Mesenchymal stem cell (in vitro differentiated cells and primary cell): ENCODE results near the gene CPT1C.

Experiments used
- DNase-seq: peaks from one replicate; pipeline ENCODE4 v3.0.0-alpha.2; 2013
- H2AFZ ChIP-seq: one replicate; pipeline ENCODE4 v1.6.1; 2013; ENCODE audit warnings: low read depth, mild to moderate bottlenecking, control low read depth, inconsistent platforms, low read length, moderate library complexity
- H2AK5ac ChIP-seq: 2 replicates; pipeline ENCODE4 v1.6.1; 2013; ENCODE audit warnings: low read length, moderate library complexity, mild to moderate bottlenecking, inconsistent platforms; ENCODE audit not compliant: severe bottlenecking
- H2BK120ac ChIP-seq: one replicate; pipeline ENCODE4 v1.6.1; 2013; ENCODE audit warnings: low read depth, mild to moderate bottlenecking, inconsistent platforms, low read length, moderate library complexity
- H2BK12ac ChIP-seq, 2 experiments: one replicate each; pipeline ENCODE4 v1.6.1; 2013; ENCODE audit warnings: inconsistent platforms in 2 of 2, low read length in 2 of 2, mild to moderate bottlenecking in 2 of 2, moderate library complexity in 2 of 2, control low read depth in 1 of 2
- H2BK15ac ChIP-seq: one replicate; pipeline ENCODE4 v1.6.1; 2013; ENCODE audit warnings: mild to moderate bottlenecking, low read depth, inconsistent platforms; ENCODE audit not compliant: poor library complexity, severe bottlenecking
- H2BK5ac ChIP-seq: 2 replicates; pipeline ENCODE4 v1.6.1; 2013; ENCODE audit warnings: low read depth, mild to moderate bottlenecking, low read length, control low read depth, inconsistent platforms; ENCODE audit not compliant: poor library complexity, severe bottlenecking
- H3K14ac ChIP-seq, 2 experiments: one replicate each; pipeline ENCODE4 v1.6.1; 2013; ENCODE audit warnings: inconsistent platforms in 2 of 2, low read length in 2 of 2, control low read depth in 1 of 2, mild to moderate bottlenecking in 1 of 2, moderate library complexity in 1 of 2
- H3K18ac ChIP-seq, 2 experiments: one replicate each; pipeline ENCODE4 v1.6.1; 2013; ENCODE audit warnings: inconsistent platforms in 2 of 2, low read length in 2 of 2, control low read depth in 1 of 2, low read depth in 1 of 2, mild to moderate bottlenecking in 1 of 2
- H3K23ac ChIP-seq, 2 experiments: one replicate each; pipeline ENCODE4 v1.6.1; 2013; ENCODE audit warnings: inconsistent platforms in 2 of 2, low read length in 2 of 2, mild to moderate bottlenecking in 2 of 2, moderate library complexity in 2 of 2, control low read depth in 1 of 2
- H3K27ac ChIP-seq: 2 replicates; pipeline ENCODE4 v1.5.1; 2013; ENCODE audit warnings: mild to moderate bottlenecking, moderate library complexity, low read length, control low read depth, inconsistent platforms; ENCODE audit not compliant: poor library complexity, severe bottlenecking
- H3K27me3 ChIP-seq, 2 experiments: 2 replicates each; pipeline versions ENCODE4 v1.6.1 to v1.7.0; 2013; ENCODE audit warnings: low read length in 2 of 2, mild to moderate bottlenecking in 2 of 2, moderate library complexity in 2 of 2, control low read depth in 1 of 2, inconsistent platforms in 1 of 2; ENCODE audit not compliant: control insufficient read depth in 1 of 2, insufficient read depth in 1 of 2
- H3K36me3 ChIP-seq, 2 experiments: 2 replicates each; pipeline versions ENCODE4 v1.6.1 to v1.7.0; 2013; ENCODE audit warnings: low read length in 2 of 2, control low read depth in 1 of 2, inconsistent platforms in 1 of 2, low read depth in 1 of 2, mild to moderate bottlenecking in 1 of 2; ENCODE audit not compliant: insufficient read depth in 2 of 2, control insufficient read depth in 1 of 2
- H3K4ac ChIP-seq, 2 experiments: one replicate each; pipeline ENCODE4 v1.6.1; 2013; ENCODE audit warnings: inconsistent platforms in 2 of 2, low read length in 2 of 2, mild to moderate bottlenecking in 2 of 2, moderate library complexity in 2 of 2, control low read depth in 1 of 2, low read depth in 1 of 2
- H3K4me1 ChIP-seq: 2 replicates; pipeline ENCODE4 v1.6.1; 2013; ENCODE audit warnings: low read depth, low read length, control low read depth; ENCODE audit not compliant: control insufficient read depth, insufficient read depth
- H3K4me2 ChIP-seq: 2 replicates; pipeline ENCODE4 v1.6.1; 2013; ENCODE audit warnings: low read length, mild to moderate bottlenecking, inconsistent platforms; ENCODE audit not compliant: poor library complexity, severe bottlenecking
- H3K4me3 ChIP-seq, 2 experiments: 2 replicates each; pipeline versions ENCODE4 v1.5.1 to v1.7.0; 2013; ENCODE audit warnings: low read length in 2 of 2, mild to moderate bottlenecking in 2 of 2, control low read depth in 1 of 2, low read depth in 1 of 2; ENCODE audit not compliant: insufficient read depth in 1 of 2
- H3K79me1 ChIP-seq: replicated peaks from 2 replicates; pipeline ENCODE4 v1.6.1; 2013; ENCODE audit warnings: mild to moderate bottlenecking, control low read depth, low read length, inconsistent platforms; ENCODE audit not compliant: poor library complexity, severe bottlenecking
- H3K9ac ChIP-seq: 2 replicates; pipeline ENCODE4 v1.7.0; 2013; ENCODE audit warnings: mild to moderate bottlenecking, low read length, moderate library complexity
- H3K9me3 ChIP-seq: 2 replicates; pipeline ENCODE4 v1.7.0; 2013; ENCODE audit warnings: mild to moderate bottlenecking, low read length; ENCODE audit not compliant: control insufficient read depth
- H4K8ac ChIP-seq: one replicate; pipeline ENCODE4 v1.6.1; 2013; ENCODE audit warnings: inconsistent platforms, mild to moderate bottlenecking, low read length, moderate library complexity
- H4K91ac ChIP-seq: one replicate; pipeline ENCODE4 v1.6.1; 2013; ENCODE audit warnings: mild to moderate bottlenecking, low read length, inconsistent platforms
- WGBS: methylation state at CpG from one replicate; pipeline ENCODE4 v1.1.7; 2013; ENCODE audit warnings: mixed read lengths; 5-methylcytosine and 5-hydroxymethylcytosine counted together

Gene CPT1C

DNA sequence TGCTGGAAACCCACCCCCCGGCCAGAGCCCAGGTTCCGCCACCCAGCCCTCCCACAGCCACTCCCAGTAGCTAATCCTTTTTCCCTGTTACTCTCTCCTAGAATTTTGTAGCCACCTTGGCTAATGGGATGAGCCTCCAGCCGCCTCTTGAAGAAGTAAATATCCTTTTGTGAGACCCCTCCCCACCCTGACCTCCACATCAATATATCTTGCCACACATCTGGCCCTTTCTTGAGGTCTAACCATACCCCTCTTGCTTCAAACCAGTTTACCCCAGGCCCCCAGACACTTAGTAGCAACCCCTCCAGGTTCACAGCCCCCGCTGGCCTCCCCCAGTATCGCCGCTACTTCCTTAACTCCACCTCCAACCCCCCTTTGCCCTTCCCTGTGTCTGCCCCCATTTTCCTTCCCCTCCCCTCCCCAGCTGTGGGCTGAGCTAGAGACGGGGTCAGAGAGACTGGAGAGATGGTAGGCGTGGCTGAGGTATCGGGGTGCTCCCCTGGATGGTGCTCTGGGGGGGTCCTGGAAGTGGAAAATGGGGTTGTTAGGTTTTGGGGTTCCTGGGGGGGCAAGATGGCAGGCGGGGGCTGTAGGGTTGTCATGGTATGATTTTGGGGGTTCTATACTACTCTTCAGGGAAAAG lies 11.0 kb upstream of the CPT1C start:
- Histone ChIP-seq H3K27ac (no peak overlapping the region), H2BK120ac (no peak overlapping the region), H3K23ac (peak overlapping the region in 1 of 2 experiments; percentile 26), H4K91ac (no peak overlapping the region), H3K14ac (no peak overlapping the region), H3K79me1 (peaks cover 7% of the 10 kb centered on the region), H4K8ac (peak overlapping the region; percentile 81), H2BK12ac (no peak overlapping the region), H2AFZ (no peak overlapping the region), H3K4me3 (peak overlapping the region in 1 of 2 experiments; percentile 55), H3K9me3 (no peaks in the 10 kb centered on the region), H2BK5ac (no peak overlapping the region), H3K9ac (peak overlapping the region; percentile 78), H2BK15ac (no peak overlapping the region), H3K27me3 (no peaks in the 10 kb centered on the region), H3K36me3 (peaks cover 32 to 39% of the 10 kb centered on the region in 2 experiments), H3K4me2 (peak overlapping the region; percentile 40), H3K4me1 (peaks cover 34% of the 10 kb centered on the region), H3K4ac (peak overlapping the region in 1 of 2 experiments; percentile 13), H3K18ac (peak overlapping the region; percentile 6 to 66), H2AK5ac (no peak overlapping the region)
- WGBS: 54% methylated on average over 7 of the region's 10 CpGs
- no peak for DNase-seq

- Histone ChIP-seq H4K91ac (no peak overlapping the region), H3K27me3 (no peaks in the 10 kb centered on the region), H3K4me2 (peak overlapping the region; percentile 40), H2BK5ac (no peak overlapping the region), H3K4ac (peak overlapping the region; percentile 1 to 20), H3K27ac (peak overlapping the region; percentile 8), H3K14ac (no peak overlapping the region), H3K23ac (no peak overlapping the region), H2AFZ (no peak overlapping the region), H4K8ac (peak overlapping the region; percentile 81), H3K4me3 (peak overlapping the region in 1 of 2 experiments; percentile 55), H2BK15ac (no peak overlapping the region), H3K9me3 (no peaks in the 10 kb centered on the region), H3K4me1 (peaks cover 34% of the 10 kb centered on the region), H3K36me3 (peaks cover 40 to 47% of the 10 kb centered on the region in 2 experiments), H3K18ac (peak overlapping the region; percentile 6 to 66), H2BK12ac (no peak overlapping the region), H3K9ac (peak overlapping the region; percentile 78), H3K79me1 (peaks cover 10% of the 10 kb centered on the region), H2BK120ac (no peak overlapping the region), H2AK5ac (peak overlapping the region; percentile 21)
- DNase-seq: peak; percentile 83
- WGBS: 44% methylated on average over 34 of the region's 40 CpGs
Observed at GRCh38 chr19:49680421-49681351, 10.2 kb upstream of the CPT1C start.

DNA sequence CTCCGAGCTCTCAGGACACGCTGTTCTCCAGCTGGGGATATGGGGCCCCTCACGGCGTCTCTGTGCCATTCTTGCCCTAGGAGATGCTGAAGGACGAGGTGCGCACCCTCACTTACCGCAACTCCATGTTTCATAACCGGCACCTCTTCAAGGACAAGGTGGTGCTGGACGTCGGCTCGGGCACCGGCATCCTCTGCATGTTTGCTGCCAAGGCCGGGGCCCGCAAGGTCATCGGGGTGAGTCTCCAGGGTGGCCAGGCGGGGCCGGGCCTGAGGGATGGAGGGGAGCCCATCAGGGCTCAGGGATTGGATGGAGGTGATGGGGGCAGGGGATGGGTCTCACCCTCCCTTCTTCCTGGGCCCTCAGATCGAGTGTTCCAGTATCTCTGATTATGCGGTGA lies 9.1 kb upstream of the CPT1C start:
- no peak overlapping the region for H3K4me2 ChIP-seq
- H3K27ac ChIP-seq: no peak overlapping the region
- no peak overlapping the region for H4K91ac ChIP-seq
- no peaks in the 10 kb centered on the region for H3K27me3 ChIP-seq
- H2AK5ac ChIP-seq: no peak overlapping the region
- no peak overlapping the region for H2BK120ac ChIP-seq
- no peak overlapping the region for H2AFZ ChIP-seq
- H3K4me1 ChIP-seq: peaks cover 31% of the 10 kb centered on the region
- H3K23ac ChIP-seq: no peak overlapping the region
- 98% methylated on average over 19 of the region's 19 CpGs for WGBS
- H2BK12ac ChIP-seq: no peak overlapping the region
- no peak overlapping the region for H2BK15ac ChIP-seq
- no peak overlapping the region for H3K4ac ChIP-seq
- no peak overlapping the region for H2BK5ac ChIP-seq
- H4K8ac ChIP-seq: no peak overlapping the region
- H3K9ac ChIP-seq: peak overlapping the region; percentile 54
- peaks cover 14% of the 10 kb centered on the region for H3K79me1 ChIP-seq
- H3K14ac ChIP-seq: no peak overlapping the region
- H3K36me3 ChIP-seq: peaks cover 48 to 58% of the 10 kb centered on the region in 2 experiments
- no peak for DNase-seq
- H3K4me3 ChIP-seq: no peak overlapping the region
- no peaks in the 10 kb centered on the region for H3K9me3 ChIP-seq
- H3K18ac ChIP-seq: no peak overlapping the region

DNA sequence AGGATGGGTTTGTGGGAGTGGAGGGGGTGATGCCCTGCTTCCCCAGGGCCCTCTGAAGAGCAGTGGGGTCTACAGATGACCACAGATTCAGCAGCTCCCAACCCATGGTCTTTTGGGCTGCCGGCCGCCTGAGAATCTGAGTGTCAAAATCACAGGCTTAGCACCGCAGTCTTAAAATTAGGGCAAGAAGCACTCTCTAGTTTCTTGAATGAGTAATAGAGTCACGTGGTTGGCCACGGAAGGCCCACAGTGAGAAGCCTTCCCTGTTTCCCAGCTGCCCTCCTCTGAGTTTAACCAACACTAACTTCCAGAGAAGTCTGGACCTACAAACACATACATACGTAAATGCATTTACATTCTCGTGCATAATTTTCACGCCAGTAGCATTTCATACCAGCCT lies 8.6 kb upstream of the CPT1C start:
- no peak overlapping the region for H2BK15ac ChIP-seq
- H3K18ac ChIP-seq: no peak overlapping the region
- H3K36me3 ChIP-seq: peaks cover 51 to 62% of the 10 kb centered on the region in 2 experiments
- H3K23ac ChIP-seq: no peak overlapping the region
- peaks cover 18% of the 10 kb centered on the region for H3K79me1 ChIP-seq
- H3K27ac ChIP-seq: no peak overlapping the region
- H4K8ac ChIP-seq: no peak overlapping the region
- no peak overlapping the region for H3K4me3 ChIP-seq
- H2BK12ac ChIP-seq: no peak overlapping the region
- no peak overlapping the region for H4K91ac ChIP-seq
- no peak overlapping the region for H2AK5ac ChIP-seq
- peak overlapping the region; percentile 54 for H3K9ac ChIP-seq
- no peak overlapping the region for H3K4ac ChIP-seq
- no peaks in the 10 kb centered on the region for H3K9me3 ChIP-seq
- H3K4me1 ChIP-seq: peaks cover 31% of the 10 kb centered on the region
- H2BK120ac ChIP-seq: no peak overlapping the region
- no peak for DNase-seq
- no peaks in the 10 kb centered on the region for H3K27me3 ChIP-seq
- no peak overlapping the region for H3K4me2 ChIP-seq
- no peak overlapping the region for H3K14ac ChIP-seq
- H2AFZ ChIP-seq: no peak overlapping the region
- no peak overlapping the region for H2BK5ac ChIP-seq
- WGBS: 96% methylated on average over 8 of the region's 8 CpGs
